Measurements from ENCODE around the gene LIMS1. TPM values are rescaled to one million over a fixed set of nuclear protein-coding genes. Genes with fewer than 3 reads are reported as not detected.
"Not testable (repeated sequence)": the region's sequence is repeated elsewhere in the genome, so short reads cannot be mapped to it uniquely, and the experiment has no call there.

The LIMS1 gene
- total RNA-seq, 2 donors from 2014 or later: 82.9 to 90.4 TPM

DNA sequence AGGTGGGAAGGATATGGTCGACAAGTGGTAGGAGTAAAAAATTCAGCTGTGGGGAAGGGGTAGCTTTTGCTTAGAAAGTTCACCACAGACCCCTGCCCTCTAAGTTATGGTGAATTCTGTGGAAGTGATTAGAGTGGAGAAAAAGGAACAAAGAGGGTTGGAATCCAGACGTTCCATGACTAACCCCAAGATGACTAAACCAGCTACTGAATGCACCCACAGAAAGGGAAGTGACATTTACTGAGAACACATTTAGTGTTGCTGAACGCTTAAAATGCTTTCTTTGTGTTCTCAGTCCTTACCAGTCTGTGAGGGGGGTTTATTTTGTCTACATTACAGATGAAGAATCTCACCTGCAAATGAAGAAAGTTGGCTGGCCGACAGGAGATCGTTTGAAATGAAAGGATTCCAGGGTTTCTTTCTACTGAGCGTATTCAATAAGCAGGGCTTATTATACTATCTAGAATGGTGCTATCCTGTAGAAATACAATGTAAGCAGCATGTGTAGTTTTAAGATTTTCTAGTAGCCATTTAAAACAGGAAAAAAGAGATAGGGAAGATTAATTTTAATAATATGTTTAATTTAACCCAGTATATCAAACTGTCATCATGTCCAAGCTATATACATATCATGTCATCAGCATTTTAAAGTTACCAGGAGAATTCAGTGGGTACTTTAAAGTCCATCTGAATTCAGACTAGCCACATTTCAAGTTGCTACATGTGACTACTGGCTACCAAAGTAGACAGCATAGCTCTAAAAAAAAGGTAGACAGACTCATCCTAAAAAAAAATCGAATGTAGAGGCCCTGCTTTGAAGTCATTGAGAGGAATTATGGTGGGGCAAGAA, 60.1 kb downstream of the LIMS1 start:
- Histone ChIP-seq H3K27ac (peak overlapping the region; percentile 31 to 44), H3K4me1 (replicated peaks) (no peaks in the 10 kb centered on the region), H3K27me3 (replicated peaks; ENCODE audit: insufficient read depth) (no peaks in the 10 kb centered on the region), H3K36me3 (no peaks in the 10 kb centered on the region), H3K9me3 (no peaks in the 10 kb centered on the region), H3K4me3 (no peak overlapping the region)
- 27% methylated on average over 7 of the region's 7 CpGs for WGBS
- no peak for DNase-seq (ENCODE audit: low spot score)
- TF ChIP-seq POLR2AphosphoS5 (IDR thresholded peaks at IDR 0.05) (peak; percentile 12), POLR2A (IDR thresholded peaks at IDR 0.05) (no peak)
- intact Hi-C loops (cut with DNase I): no loop called here

DNA sequence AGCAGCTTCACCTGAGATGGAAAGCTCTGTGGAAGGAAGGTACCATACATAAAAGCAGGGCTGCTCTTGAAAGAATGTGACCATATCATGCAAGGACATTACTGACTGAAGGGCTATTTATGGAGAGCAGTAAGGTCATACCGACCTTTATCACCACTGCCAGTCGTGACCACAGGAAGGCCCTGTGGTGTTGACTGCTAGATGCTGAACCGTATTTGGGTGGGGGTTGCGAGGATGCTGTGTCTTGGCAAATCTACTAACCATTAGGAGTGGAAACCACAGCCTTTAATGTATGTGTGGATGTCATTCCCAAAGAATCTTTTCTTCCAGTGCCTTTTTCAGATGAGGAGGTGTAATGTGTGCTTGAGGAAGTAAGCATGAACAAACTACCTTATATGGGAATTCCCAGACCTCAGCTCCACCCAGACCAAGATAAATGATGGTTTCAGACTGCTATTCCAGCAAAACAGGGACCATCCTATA, 60.8 kb downstream of the LIMS1 start:
- H3K27ac ChIP-seq: peak overlapping the region; percentile 4 to 44
- intact Hi-C loops (cut with DNase I): no loop called here
- H3K9me3 ChIP-seq: no peaks in the 10 kb centered on the region
- no peak for DNase-seq (ENCODE audit: low spot score)
- no peaks in the 10 kb centered on the region for H3K4me1 ChIP-seq (replicated peaks)
- H3K27me3 ChIP-seq (replicated peaks; ENCODE audit: insufficient read depth): no peaks in the 10 kb centered on the region
- no peaks in the 10 kb centered on the region for H3K36me3 ChIP-seq
- TF ChIP-seq POLR2A (IDR thresholded peaks at IDR 0.05) (no peak), CTCF (IDR thresholded peaks at IDR 0.05) (no peak), POLR2AphosphoS5 (IDR thresholded peaks at IDR 0.05) (no peak)
- H3K4me3 ChIP-seq: no peak overlapping the region
- WGBS: 63% methylated on average over 4 of the region's 4 CpGs

- DNase-seq (ENCODE audit: low spot score); H3K27ac ChIP-seq; intact Hi-C loops (cut with DNase I): not testable (repeated sequence)
Measured at GRCh38 chr2:108595771-108596170, 61.5 kb downstream of the LIMS1 start.

GRCh38 chr2:108597105-108597744, 63.0 kb downstream of the LIMS1 start:
- H3K36me3 ChIP-seq; H3K9me3 ChIP-seq; intact Hi-C loops (cut with DNase I); H3K27me3 ChIP-seq (replicated peaks; ENCODE audit: insufficient read depth); H3K4me3 ChIP-seq; H3K27ac ChIP-seq; DNase-seq (ENCODE audit: low spot score); H3K4me1 ChIP-seq (replicated peaks): not testable (repeated sequence)
- peak in 2 of 4 experiments; percentile 10 to 42 for TF ChIP-seq CTCF (IDR thresholded peaks at IDR 0.05)
- 61% methylated on average over 7 of the region's 7 CpGs for WGBS

More at GRCh38 chr2:108595771-108596170, 61.5 kb downstream of the LIMS1 start:
- not testable (repeated sequence) for H3K4me3 ChIP-seq; H3K9me3 ChIP-seq; H3K36me3 ChIP-seq; H3K27me3 ChIP-seq (replicated peaks; ENCODE audit: insufficient read depth); H3K4me1 ChIP-seq (replicated peaks)
- 69% methylated on average over 4 of the region's 4 CpGs for WGBS

DNA sequence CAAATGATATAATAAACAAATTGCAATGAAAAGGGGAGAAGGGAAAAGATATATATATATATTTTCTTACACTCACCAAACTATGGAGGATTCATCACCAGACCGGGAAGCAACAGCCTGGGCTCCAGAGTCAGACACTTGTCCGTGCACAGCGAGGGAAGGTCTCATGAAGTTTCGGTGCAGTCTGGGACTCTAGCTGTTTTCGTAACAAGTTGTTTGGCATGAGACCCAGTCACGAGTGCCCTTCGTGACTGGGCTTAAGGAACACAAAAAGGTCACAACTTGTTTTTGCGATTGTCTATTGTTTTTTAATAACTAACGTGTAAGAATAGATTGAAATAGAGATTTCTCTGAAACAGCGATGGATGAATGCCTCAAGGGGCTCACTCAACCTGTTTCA, 66.9 kb downstream of the LIMS1 start:
- H3K4me1 ChIP-seq (replicated peaks); H3K27me3 ChIP-seq (replicated peaks; ENCODE audit: insufficient read depth); H3K36me3 ChIP-seq; DNase-seq (ENCODE audit: low spot score); H3K4me3 ChIP-seq; intact Hi-C loops (cut with DNase I); H3K27ac ChIP-seq; H3K9me3 ChIP-seq: not testable (repeated sequence)
- 84% methylated on average over 10 of the region's 10 CpGs for WGBS

- Histone ChIP-seq H3K4me1 (replicated peaks) (no peaks in the 10 kb centered on the region), H3K27me3 (replicated peaks; ENCODE audit: insufficient read depth) (no peaks in the 10 kb centered on the region), H3K27ac (no peak overlapping the region), H3K9me3 (no peaks in the 10 kb centered on the region), H3K4me3 (no peak overlapping the region), H3K36me3 (no peaks in the 10 kb centered on the region)
- DNase-seq (ENCODE audit: low spot score): no peak
- TF ChIP-seq POLR2A (IDR thresholded peaks at IDR 0.05) (no peak), POLR2AphosphoS5 (IDR thresholded peaks at IDR 0.05) (no peak), CTCF (IDR thresholded peaks at IDR 0.05) (no peak)
- intact Hi-C loops (cut with DNase I): no loop called here
Measured at GRCh38 chr2:108602422-108602821, 68.2 kb downstream of the LIMS1 start.

Data from prostate gland (tissue), 2 donors.